HG02852 (cell line): ENCODE measurements around the gene PALB2.
A peak's percentile ranks its signal among the peaks of the same experiment; 100 is the strongest.

Source experiments
- ATAC-seq: cut with Tn5 transposase; IDR thresholded peaks from one replicate; pipeline ENCODE4 v1.9.1; 2021; ENCODE audit warnings: mild to moderate bottlenecking, moderate library complexity; ENCODE audit not compliant: unreplicated experiment

PALB2 gene

DNA sequence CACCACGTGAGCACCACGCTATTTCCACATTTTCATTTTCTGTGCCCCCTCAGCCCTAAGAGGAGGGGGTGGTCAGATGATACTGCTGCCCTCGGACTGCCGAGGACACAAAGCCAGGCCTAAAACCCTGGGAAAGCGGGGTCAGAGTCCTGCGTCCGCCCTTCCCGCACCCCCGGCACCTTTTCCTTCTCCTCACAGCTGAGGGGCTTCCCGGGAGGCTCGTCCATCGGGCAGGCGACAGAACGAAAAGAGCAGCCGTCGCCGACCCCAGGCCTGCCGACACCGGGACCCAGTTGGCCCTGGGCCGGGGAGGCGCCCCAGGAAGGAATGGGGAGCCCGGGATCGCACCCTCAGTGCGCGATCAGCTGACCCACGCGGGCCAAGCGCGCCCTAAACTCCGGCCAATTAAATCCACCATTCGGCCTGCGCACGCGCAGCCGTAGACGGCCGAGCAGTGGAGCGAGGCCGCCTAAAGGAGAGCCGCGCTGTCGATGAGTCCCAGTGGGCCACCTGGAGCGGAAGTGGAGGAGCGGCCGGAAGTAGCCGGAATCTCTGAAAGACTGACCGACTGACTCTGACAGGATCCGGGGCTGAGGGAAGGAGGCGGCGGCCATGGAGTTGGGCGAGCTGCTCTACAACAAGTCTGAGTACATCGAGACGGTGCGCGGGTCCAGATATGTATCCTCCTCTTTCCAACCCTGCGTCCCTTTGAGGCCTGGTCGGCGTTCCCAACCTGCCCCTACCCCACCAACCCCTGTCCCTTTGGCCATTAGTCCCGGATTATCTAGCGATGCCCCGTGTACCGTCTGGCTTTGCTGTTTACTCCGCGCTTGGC, at the start of gene PALB2, which contains the start of gene DCTN5:
PALB2 (minus strand) TSS at position 380 of the 835 bp plus-strand sequence; CDS start at position 227, 153 bp downstream.
DCTN5 (plus strand) TSS at position 536 of the 835 bp plus-strand sequence; CDS start at position 613, 77 bp downstream.
- peak; percentile 94 for ATAC-seq

DNA sequence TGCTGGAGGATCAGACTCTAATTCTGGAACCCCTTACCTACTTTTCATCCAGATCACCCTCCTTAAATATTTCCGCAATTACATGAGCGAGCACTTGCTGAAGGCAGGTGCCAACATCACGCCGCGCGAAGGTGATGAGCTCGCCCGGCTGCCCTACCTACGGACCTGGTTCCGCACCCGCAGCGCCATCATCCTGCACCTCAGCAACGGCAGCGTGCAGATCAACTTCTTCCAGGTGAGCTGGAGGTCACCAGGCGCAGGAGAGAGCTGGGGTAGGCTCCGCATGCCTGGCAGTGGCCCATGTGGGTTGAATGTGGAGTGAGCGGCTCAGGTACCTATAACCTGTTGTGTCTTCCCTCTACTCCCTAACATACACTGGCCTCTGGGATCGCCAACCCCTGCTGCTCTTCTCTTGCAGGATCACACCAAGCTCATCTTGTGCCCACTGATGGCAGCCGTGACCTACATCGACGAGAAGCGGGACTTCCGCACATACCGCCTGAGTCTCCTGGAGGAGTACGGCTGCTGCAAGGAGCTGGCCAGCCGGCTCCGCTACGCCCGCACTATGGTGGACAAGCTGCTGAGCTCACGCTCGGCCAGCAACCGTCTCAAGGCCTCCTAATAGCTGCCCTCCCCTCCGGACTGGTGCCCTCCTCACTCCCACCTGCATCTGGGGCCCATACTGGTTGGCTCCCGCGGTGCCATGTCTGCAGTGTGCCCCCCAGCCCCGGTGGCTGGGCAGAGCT, 48.5 kb upstream of the PALB2 start:
- ATAC-seq = no peak

DNA sequence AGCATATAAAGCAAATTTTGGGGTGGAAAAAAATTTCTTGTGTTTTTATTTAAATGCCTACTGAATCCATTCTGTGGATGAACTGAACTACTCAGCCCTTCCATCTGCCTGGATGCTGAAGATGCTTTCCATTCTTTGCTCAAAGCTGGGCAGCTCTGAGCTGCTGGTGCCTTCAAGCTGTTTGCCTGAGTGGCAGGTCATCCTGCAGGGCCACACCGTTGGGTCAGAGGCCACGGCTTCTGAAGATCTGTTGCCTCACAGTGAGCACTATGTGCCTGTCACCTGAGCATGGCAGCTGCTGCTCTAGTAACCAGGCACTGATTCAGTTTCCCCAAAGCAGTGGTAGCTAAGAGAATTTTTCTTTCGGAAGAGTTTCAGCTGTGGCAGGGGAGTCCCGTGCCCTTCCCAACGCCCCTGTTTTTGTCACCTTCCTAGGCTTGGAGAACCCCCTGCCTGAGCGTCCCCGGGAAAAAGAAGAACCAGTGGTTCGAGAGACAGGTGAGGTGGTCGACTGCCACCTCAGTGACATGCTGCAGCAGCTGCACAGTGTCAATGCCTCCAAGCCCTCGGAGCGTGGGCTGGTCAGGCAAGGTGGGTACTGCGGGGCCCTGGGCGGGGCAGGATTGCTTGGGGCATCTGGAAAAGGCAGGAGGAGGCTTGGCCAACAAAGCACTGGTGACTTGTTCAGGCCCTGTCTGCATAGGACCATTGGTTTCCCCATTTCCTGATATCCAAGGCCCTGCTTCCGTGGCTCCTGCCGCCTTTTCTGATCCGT, 46.1 kb upstream of the PALB2 start:
- ATAC-seq = no peak

DNA sequence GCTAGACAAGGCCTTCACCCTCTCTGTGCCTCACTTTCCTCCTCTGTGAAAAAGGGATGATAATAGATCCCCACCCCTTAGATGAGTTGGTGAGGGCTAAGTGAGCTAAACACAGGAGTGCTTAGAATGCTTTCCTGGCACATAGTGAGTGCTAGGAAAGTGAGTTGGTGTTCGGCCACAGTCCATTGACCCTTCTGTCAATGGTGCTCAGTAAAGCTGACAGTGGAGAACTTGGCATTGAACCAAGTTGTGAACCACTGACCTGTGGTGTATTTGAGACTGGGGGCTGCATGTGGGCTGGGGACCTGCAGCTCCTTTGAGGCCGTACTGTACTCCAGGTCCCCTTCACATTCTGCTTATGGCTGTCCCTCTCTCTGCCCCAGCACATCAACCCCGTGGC, 42.4 kb upstream of the PALB2 start:
- no peak for ATAC-seq

DNA sequence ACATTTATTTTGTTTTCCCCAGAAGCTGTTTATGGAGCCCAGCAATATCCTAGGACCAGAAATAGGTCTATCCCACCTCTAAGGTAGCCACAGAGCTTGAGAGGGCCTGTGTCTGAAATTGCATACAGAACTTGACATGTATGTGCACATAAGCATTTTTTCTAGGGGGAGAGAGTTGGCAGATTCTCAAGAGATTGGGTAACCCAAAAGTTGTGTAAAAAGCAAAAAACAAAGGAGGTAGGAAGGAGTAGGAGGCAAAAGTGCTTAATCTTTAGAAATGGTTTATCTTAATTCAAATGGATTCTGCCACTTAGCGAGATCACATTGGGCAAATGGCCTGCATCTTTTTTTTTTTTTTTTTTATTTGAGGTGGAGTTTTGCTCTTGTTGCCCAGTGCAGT, 41.1 kb upstream of the PALB2 start:
- ATAC-seq = no peak

DNA sequence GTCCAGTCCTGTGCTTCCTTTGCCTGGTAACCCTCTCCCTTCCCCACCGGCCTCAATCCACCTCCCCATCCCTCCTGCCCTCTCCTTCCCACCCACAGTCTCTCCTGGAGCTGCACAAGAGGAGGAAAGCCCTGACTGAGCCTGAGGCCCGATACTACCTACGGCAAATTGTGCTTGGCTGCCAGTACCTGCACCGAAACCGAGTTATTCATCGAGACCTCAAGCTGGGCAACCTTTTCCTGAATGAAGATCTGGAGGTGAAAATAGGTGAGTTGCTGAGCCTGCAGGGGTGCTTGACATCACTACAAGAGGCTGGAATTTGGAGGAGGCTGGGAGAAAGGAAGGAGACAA, 38.9 kb upstream of the PALB2 start:
- no peak for ATAC-seq

DNA sequence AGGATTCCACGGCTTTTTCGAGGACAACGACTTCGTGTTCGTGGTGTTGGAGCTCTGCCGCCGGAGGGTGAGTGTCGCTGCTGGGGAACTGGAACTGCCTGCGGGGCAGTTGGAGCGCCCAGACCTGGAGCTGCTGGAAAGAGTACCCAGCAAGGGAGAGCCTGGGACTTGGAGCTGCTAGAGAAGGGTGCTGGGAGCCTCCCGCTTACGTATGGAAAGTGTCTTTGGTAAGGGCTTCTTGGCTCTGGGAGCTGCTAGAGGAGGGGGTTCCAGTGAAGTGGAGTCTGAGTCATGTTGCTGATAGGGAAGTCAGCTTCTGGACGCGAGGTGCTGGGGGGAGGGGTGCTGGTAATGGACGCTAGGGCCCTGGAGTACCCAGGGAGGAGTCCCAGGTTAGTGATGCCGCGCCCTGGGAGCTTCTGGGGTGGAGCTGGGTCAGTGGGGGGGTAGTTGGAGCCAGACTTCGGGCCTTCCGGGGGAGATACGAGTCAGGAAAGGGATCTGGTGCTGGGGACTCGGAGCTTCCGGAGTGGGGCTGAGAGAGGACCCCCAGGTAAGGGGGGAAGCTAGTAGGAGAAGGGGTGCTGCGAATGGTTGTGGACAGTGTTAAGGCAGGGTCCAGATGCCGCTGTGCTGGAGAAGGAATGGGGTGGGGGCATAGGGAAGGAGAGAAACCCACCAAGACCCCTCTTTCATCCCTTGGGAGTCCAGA, 38.3 kb upstream of the PALB2 start:
- no peak for ATAC-seq

DNA sequence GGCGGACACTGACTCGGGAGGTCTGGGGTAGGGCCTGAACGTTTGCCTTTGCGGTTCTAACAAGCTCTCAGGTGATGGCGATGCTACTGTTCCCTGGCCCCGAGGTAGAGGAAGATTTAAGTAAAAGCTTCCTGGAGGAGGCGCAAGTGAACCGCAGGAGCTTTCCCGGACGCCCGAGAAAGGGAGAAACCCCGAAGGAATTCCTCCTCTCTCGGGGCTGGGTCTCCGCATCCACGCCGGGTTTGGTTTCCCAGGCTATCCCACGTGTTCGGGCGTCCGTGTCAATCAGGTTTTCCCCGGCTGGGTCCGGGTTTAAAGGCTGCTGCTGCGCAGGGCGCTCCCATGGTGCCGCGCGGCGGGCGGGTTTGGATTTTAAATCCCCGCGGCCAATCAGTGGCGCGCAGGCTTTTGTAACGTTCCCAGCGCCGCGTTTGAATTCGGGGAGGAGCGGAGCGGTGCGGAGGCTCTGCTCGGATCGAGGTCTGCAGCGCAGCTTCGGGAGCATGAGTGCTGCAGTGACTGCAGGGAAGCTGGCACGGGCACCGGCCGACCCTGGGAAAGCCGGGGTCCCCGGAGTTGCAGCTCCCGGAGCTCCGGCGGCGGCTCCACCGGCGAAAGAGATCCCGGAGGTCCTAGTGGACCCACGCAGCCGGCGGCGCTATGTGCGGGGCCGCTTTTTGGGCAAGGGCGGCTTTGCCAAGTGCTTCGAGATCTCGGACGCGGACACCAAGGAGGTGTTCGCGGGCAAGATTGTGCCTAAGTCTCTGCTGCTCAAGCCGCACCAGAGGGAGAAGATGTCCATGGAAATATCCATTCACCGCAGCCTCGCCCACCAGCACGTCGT, 37.5 kb upstream of the PALB2 start, which contains the start of gene PLK1:
PLK1 (plus strand) TSS at position 460 of the 844 bp plus-strand sequence; CDS start at position 504, 44 bp downstream.
- ATAC-seq = peak; percentile 94

DNA sequence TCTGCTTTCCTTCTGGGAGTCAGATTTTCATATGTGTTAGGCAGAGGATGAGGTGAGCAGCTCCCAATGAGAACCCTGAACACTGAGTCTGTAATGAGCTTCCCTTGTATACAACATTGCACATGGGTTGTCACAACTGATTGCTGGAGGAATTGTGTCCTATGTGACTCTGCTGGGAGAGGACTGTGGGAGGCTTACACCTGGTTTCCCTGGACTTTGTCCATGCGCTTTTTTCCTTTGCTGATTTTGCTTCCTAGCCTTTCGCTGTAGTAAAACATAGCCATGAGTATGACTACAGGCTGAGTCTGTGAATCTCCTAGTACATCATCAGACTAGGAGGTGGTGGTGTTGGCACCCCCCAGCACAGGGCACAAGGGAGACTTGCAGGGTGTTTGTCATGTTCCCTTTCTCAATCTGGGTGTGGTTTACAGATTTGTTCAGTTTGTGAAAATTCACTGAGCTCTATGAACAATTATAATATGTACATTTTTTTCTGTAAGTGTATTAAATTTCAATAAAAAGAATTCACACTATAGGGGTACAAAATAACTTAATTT, 35.9 kb upstream of the PALB2 start:
- ATAC-seq = no peak

DNA sequence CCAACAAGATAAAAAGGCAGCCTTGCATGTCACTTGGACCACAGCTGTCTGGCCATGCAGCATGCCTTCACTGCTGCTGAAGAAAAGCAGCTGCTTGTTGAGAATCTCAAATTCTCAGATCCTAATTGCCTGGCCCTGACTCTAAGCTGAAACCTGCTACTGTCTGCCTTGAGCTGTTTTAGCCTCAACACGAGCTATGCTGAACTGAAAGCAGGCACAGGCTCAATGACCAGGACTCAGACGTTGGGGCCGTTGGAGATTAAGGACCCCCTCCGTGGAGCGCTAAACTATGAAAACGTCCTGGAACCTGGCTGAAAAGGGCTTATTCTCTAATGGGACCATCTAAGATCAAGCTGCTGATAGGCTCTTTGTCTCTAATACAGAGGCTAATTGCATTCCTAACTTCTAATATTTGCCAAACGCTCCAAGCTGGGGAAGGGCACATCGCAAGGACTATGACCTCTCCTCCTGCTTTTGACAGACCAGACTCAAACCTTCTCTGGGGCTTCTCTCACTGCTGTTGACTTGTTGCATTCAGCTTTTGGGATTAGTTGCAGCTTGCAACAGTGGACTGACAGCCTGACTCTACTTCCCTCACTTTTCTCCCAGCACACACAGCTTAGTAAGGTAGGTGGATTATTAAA, 33.0 kb upstream of the PALB2 start:
- no peak for ATAC-seq

DNA sequence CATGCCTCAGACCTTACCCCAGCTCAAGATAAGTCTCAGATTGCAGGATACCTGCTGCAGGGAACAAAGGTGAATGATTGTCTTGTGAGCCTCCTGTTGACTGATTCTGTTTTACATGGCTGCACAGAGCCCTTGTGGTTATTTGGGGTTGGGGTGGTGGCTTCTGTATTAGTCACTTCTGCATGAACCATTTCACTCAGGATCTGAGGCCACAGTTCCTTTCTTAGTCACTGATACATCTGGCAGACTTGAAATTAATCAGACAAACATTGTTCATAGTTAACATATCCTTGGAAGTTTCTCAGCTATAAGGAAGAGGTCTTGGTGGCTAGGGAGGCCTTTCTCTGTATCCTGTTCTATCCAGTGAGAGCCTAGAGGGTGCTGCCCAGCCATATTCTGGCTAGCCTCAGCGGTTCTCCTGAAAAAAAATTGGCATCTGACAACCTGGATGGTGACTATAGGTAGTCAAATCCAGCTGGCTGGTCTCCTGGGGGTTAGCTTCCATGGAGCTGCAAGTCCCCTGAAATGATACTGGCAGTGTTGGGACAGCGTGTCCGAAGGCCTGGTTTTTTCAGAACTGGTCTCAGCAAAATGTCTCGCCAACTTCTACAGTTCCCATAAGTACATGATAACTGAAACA, 29.1 kb upstream of the PALB2 start:
- peak; percentile 96 for ATAC-seq

DNA sequence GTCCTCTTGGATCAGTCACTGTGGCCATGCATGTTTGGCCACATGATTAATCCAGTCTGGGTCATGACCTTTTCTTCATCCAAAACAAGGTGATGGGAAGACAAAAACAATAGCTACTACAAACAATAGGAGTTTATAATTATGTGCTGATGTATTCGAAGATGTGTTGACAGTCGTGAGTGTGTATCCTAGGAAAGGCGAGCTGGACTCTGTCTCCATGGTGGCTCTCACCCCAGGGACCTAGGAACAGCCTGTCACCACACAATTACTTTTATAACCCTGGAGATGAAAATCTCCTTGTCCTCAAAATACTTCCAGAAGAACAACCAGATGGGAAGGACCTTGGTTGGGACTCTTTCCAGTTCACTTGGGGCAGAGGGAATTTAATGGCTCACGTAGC, 27.8 kb upstream of the PALB2 start:
- ATAC-seq = no peak

DNA sequence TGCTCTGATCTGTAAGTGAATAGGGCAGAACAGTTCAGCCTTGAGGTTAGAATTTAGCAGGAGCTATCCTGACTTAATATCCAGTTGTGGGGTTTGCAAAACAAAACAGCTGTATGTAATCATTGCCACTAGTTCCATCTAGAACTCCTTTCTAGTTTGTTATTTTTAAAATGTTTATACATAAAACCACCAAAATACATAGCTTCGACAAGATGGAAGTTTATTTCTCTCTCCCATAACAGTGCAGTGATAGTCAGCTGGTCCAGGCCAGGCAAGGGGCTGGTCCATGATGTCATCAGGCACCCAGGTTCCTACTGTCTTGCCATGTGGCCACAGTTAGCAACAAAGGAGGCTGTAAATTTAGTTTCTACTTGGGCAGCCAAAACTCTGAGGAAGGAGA, 27.1 kb upstream of the PALB2 start:
- no peak for ATAC-seq

DNA sequence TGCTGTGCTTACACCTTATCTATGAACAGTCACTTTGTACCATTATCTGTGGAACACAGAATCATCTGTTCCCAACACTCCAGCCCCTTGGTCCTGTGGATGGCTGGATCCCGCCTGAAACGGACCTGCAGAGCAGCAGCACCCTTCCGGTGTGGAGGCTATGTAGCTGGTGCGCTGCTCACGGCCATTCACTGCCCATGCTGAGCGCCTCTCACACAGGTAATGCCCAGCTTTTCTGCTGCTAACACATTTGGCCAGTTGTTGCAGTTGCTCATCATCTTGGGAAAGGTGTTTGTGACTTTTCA, 26.2 kb upstream of the PALB2 start:
- ATAC-seq = no peak

DNA sequence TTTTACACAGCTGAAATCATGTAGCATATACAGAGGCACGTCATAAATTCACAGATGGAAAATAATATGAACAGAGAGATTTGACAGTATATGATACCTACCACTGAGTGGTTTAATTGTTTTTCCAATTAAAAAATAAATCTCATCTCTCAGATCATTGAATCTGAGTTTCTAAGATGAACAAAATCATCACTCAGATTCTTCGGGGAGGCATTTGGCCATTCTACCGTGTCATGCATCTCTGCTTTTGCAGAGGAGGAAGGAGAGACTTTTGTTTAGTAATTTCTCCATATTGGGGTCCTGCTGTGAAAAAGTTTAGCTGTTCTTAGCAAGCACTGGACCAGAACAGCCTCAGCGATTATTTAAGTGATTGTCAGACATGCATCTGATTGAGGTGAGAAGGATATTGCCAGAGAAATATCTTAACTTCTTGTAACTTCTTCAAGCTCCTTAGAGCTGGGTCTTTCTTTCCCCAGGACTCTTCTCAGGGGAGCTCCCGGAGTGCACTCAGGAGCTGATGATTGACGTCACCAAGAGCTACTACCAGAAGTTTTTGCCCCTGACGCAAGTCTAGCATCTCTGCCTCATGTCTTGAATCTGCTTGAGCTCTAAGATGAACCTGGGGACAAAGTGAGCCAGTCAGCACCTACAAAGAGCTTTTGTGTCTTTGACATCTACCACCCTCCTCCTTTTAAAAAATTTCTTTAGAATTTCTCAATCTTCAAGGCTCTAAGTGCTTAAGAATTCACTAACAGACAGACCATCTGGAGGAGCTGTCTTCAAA, 25.7 kb upstream of the PALB2 start:
- no peak for ATAC-seq

DNA sequence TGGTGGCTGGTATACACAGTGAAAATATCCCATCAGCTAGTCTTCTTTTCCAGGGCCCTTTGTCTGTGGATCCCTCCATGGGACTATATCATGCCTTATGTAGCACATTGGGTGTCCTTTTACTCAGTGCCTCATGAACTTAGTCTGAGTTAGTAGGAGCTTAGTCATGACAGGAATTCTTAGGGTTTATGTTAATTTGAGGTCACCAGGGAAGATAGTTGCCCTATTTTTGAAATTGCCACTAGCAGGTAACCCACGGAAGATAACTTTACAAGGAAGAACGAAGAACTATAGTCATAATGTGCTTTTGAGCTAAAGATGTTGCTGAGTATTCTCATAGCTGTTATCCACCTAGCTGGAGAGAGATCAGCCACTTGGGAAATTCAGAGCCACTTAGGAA, 22.8 kb upstream of the PALB2 start:
- no peak for ATAC-seq

DNA sequence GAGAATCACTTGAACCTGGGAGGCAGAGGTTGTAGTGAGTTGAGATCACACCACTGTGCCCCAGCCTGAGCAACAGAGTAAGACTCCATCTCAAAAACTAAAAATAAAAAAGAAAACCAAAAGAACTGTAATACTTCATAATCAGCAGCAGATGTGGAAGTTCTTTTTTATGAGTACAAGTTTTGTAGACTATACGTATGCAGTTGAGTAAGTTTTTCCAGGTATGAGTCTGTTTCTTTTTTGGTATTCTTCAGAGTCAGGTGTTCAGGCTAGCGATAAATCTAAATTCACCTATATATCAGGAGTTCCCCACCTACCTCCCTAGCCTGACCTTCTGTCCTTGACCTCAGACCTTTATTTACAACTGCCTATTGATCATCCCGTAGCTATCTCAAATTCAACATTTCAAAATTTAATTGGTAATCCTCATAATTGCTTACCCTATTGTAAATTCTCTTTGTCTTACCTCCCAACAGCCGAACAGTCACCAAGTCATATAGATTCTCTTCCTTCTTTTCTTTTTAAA, 10.9 kb upstream of the PALB2 start:
- ATAC-seq = no peak
